Kidney (tissue), 14 donors: ENCODE measurements around the gene CNKSR2. TPM values are rescaled to one million over a fixed set of nuclear protein-coding genes. Genes with fewer than 3 reads are reported as not detected.

ENCODE experiments used
- DNase-seq, 5 donors: peaks; one replicate each; pipeline ENCODE4 v3.0.0-alpha.2; 2013 to 2020
- FAIRE-seq: peaks from 2 replicates; lab custom pipeline; 2012; peaks lifted over from hg19 to GRCh38; lab: Jason Lieb, UNC
- H3K27ac ChIP-seq, 2 donors: one replicate each; pipeline ENCODE4 v1.7.0; 2013; ENCODE audit warnings: low read depth in 2 of 2, low read length in 2 of 2, inconsistent platforms in 1 of 2
- H3K27me3 ChIP-seq: one replicate; pipeline ENCODE4 v1.7.1; 2013; ENCODE audit warnings: low read length, inconsistent platforms; ENCODE audit not compliant: control insufficient read depth, insufficient read depth
- H3K36me3 ChIP-seq, 3 donors: one replicate each; pipeline versions ENCODE4 v1.7.0 to v1.7.1; 2013; ENCODE audit warnings: low read length in 3 of 3, control low read depth in 1 of 3, inconsistent platforms in 1 of 3; ENCODE audit not compliant: insufficient read depth in 3 of 3, control insufficient read depth in 2 of 3
- H3K4me1 ChIP-seq, 3 donors: one replicate each; pipeline versions ENCODE4 v1.7.0 to v1.7.1; 2013; ENCODE audit warnings: low read length in 3 of 3, inconsistent platforms in 1 of 3, low read depth in 1 of 3; ENCODE audit not compliant: control insufficient read depth in 2 of 3, insufficient read depth in 2 of 3
- H3K4me3 ChIP-seq, 3 donors: one replicate each; pipeline versions ENCODE4 v1.7.0 to v1.8.1; 2013; ENCODE audit warnings: low read length in 3 of 3, control low read depth in 1 of 3, inconsistent platforms in 1 of 3
- H3K9ac ChIP-seq, 3 donors: one replicate each; pipeline versions ENCODE4 v1.7.0 to v1.7.1; 2013; ENCODE audit warnings: low read length in 3 of 3, control low read depth in 1 of 3, inconsistent platforms in 1 of 3
- H3K9me3 ChIP-seq, 3 donors: one replicate each; pipeline versions ENCODE4 v1.7.0 to v1.7.1; 2013; ENCODE audit warnings: low read length in 3 of 3, control low read depth in 1 of 3, inconsistent platforms in 1 of 3; ENCODE audit not compliant: control insufficient read depth in 2 of 3, insufficient read depth in 1 of 3
- CTCF ChIP-seq: IDR thresholded peaks from 3 replicates; pipeline ENCODE4 v1.5.1; 2012; ENCODE audit warnings: mild to moderate bottlenecking, moderate library complexity, borderline replicate concordance; ENCODE audit not compliant: insufficient read depth; ENCODE audit errors: extremely low read depth
- intact Hi-C: fragments of 100-400 bp; cut with DNase I; formaldehyde crosslinking; loops from one replicate; pipeline ENCODE4 v1.11.1; 2022
- polyA plus RNA-seq: library from polyadenylated mRNA; stranded (reverse); fragments of 350-450 nt; fragmentation: Illumina TruSeq; extraction: RNeasy Lipid Tissue Mini Kit (QIAGEN cat#74804); gene quantifications from one replicate; pipeline ENCODE4 v1.2.3, GENCODE V29; 2014; ENCODE audit warnings: low read depth, low replicate concordance; ENCODE audit not compliant: insufficient read depth
- total RNA-seq: library from RNA; stranded (reverse); fragmentation: NEBNext Ultra II Directional; extraction: Animal tissue kit (Norgen Biotek cat#: 25700); gene quantifications from one replicate; pipeline ENCODE4 v1.2.1, GENCODE V29; 2021
- donor health status: control.
- donor health status: control.
- donor health status: control.
- donor health status: control.
- donor health status: control.
- donor health status: DM: yes; HTN: yes; CAD: no.
- donor health status: Normal renal cell carcinoma (clear cell type).

Gene CNKSR2
- total and polyA plus RNA-seq, 2 donors from 2014 or later: 0.06 to 1.6 TPM

- no peak overlapping the region for H3K4me3 ChIP-seq
- no peak for FAIRE-seq
- no peaks in the 10 kb centered on the region for H3K4me1 ChIP-seq
- H3K27me3 ChIP-seq: peaks cover 7% of the 10 kb centered on the region
- no peak for TF ChIP-seq CTCF
- intact Hi-C loops: no loop called here
- peak in 3 of 5 donors; percentile 14 to 68 (median 47) for DNase-seq
- H3K9me3 ChIP-seq: no peaks in the 10 kb centered on the region
- no peak overlapping the region for H3K9ac ChIP-seq
- H3K27ac ChIP-seq: no peak overlapping the region
- no peaks in the 10 kb centered on the region for H3K36me3 ChIP-seq
These were observed 933 bp downstream of the CNKSR2 start for GRCh38 chrX:21374994-21375707.

GRCh38 chrX:21375708-21376009 lies 1.4 kb downstream of the CNKSR2 start:
- intact Hi-C loops: no loop called here
- peak in 2 of 5 donors; percentile 11 to 29 for DNase-seq
- FAIRE-seq: no peak
- Histone ChIP-seq H3K27ac (no peak overlapping the region), H3K4me3 (no peak overlapping the region), H3K27me3 (peaks cover 7% of the 10 kb centered on the region), H3K4me1 (no peaks in the 10 kb centered on the region), H3K9ac (no peak overlapping the region), H3K36me3 (no peaks in the 10 kb centered on the region), H3K9me3 (no peaks in the 10 kb centered on the region)
- no peak for TF ChIP-seq CTCF

- DNase-seq (no peak), FAIRE-seq (no peak)
- intact Hi-C loops: no loop called here
- Histone ChIP-seq H3K27ac (no peak overlapping the region), H3K4me3 (no peak overlapping the region), H3K4me1 (no peaks in the 10 kb centered on the region), H3K27me3 (peaks cover 7% of the 10 kb centered on the region), H3K9ac (no peak overlapping the region), H3K9me3 (no peaks in the 10 kb centered on the region), H3K36me3 (no peaks in the 10 kb centered on the region)
- TF ChIP-seq CTCF: no peak
These were observed 2.4 kb downstream of the CNKSR2 start for GRCh38 chrX:21376636-21377035.

GRCh38 chrX:21379991-21380390 lies 5.8 kb downstream of the CNKSR2 start:
- Histone ChIP-seq H3K36me3 (no peaks in the 10 kb centered on the region), H3K27ac (no peak overlapping the region), H3K4me1 (no peaks in the 10 kb centered on the region), H3K4me3 (no peak overlapping the region), H3K9ac (no peak overlapping the region), H3K27me3 (peaks cover 4% of the 10 kb centered on the region), H3K9me3 (no peaks in the 10 kb centered on the region)
- intact Hi-C loops: no loop called here
- no peak for TF ChIP-seq CTCF
- FAIRE-seq (peak; percentile 83), DNase-seq (no peak)
